ENCODE measurements around the gene LCE2D.

DNA sequence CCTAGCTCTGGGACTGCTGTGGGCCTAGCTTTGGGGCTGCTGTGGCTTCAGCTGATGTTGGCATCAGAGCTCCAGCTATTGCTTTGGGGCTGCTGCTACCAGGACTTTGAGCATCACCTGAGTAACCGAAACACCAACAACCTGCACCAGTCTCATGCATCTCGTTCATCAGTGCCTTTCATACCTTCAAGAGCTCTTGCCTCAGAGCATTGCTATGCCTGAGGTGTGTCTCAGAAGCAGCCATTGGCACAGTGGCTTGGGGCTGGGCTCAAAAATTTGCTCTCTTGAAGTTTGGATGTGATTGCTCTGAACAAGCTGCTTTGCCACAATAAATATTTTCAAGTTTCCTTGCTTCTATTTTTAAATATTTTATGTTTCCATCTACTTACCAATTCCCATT, 6.7 kb upstream of the LCE2D start:
- no peak for TF ChIP-seq POLR2A (IDR thresholded peaks at IDR 0.05)
- TF ChIP-seq, protein P1, sequence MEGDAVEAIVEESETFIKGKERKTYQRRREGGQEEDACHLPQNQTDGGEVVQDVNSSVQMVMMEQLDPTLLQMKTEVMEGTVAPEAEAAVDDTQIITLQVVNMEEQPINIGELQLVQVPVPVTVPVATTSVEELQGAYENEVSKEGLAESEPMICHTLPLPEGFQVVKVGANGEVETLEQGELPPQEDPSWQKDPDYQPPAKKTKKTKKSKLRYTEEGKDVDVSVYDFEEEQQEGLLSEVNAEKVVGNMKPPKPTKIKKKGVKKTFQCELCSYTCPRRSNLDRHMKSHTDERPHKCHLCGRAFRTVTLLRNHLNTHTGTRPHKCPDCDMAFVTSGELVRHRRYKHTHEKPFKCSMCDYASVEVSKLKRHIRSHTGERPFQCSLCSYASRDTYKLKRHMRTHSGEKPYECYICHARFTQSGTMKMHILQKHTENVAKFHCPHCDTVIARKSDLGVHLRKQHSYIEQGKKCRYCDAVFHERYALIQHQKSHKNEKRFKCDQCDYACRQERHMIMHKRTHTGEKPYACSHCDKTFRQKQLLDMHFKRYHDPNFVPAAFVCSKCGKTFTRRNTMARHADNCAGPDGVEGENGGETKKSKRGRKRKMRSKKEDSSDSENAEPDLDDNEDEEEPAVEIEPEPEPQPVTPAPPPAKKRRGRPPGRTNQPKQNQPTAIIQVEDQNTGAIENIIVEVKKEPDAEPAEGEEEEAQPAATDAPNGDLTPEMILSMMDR (IDR thresholded peaks at IDR 0.05): no peak

Measured in transverse colon (tissue), 3 donors.